ENCODE results near the gene CDC42BPA.

GRCh38 chr1:227073786-227074185 lies 244.5 kb downstream of the CDC42BPA start:
- TF ChIP-seq GATA2 (IDR thresholded peaks at IDR 0.05; ENCODE audit: low read depth, low read length) (no peak), GATA3 (IDR thresholded peaks at IDR 0.05; ENCODE audit: low read depth, low read length) (no peak)

Data from SH-SY5Y (cell line).